RWPE2 (cell line): Measurements from ENCODE around the gene GLA.

Experiments used
- ATAC-seq: fragments of 200-7000 bp; cut with Tn5 transposase; 3 replicates; pipeline ENCODE4 v1.9.1; 2021; ENCODE audit warnings: low read depth
- DNase-seq: peaks from one replicate; pipeline ENCODE4 v3.0.0-alpha.2; 2020; ENCODE audit warnings: low spot score
- H3K27ac ChIP-seq: fragments of 450-650 bp; 2 replicates; pipeline ENCODE4 v1.5.1; 2017; ENCODE audit warnings: mild to moderate bottlenecking; ENCODE audit not compliant: poor library complexity, severe bottlenecking
- H3K27me3 ChIP-seq: fragments of 250-450 bp; sonication (Bioruptor Pico); 2 replicates; pipeline ENCODE4 v1.5.1; 2021; ENCODE audit warnings: mild to moderate bottlenecking, moderate library complexity; ENCODE audit not compliant: insufficient read depth, poor library complexity, severe bottlenecking
- H3K36me3 ChIP-seq: fragments of 250-450 bp; sonication (Bioruptor Pico); 2 replicates; pipeline ENCODE4 v1.5.1; 2020; ENCODE audit warnings: low read depth, mild to moderate bottlenecking, moderate library complexity
- H3K4me1 ChIP-seq: fragments of 250-450 bp; sonication (Bioruptor Pico); 2 replicates; pipeline ENCODE4 v1.5.1; 2021; ENCODE audit warnings: mild to moderate bottlenecking, moderate library complexity; ENCODE audit not compliant: insufficient read depth, poor library complexity, severe bottlenecking
- H3K4me3 ChIP-seq: fragments of 250-450 bp; sonication (Bioruptor Pico); 2 replicates; pipeline ENCODE4 v1.5.1; 2021; ENCODE audit warnings: mild to moderate bottlenecking, moderate library complexity; ENCODE audit not compliant: severe bottlenecking
- H3K9me3 ChIP-seq: fragments of 250-450 bp; sonication (Bioruptor Pico); 2 replicates; pipeline ENCODE4 v1.5.1; 2021; ENCODE audit warnings: mild to moderate bottlenecking, moderate library complexity; ENCODE audit not compliant: severe bottlenecking
- TF ChIP-seq, protein P1 (sequence below): fragments of 450-650 bp; IDR thresholded peaks from one replicate; pipeline ENCODE4 v1.5.1; 2017; ENCODE audit warnings: mild to moderate bottlenecking, moderate library complexity; ENCODE audit not compliant: poor library complexity, severe bottlenecking

Gene GLA

DNA sequence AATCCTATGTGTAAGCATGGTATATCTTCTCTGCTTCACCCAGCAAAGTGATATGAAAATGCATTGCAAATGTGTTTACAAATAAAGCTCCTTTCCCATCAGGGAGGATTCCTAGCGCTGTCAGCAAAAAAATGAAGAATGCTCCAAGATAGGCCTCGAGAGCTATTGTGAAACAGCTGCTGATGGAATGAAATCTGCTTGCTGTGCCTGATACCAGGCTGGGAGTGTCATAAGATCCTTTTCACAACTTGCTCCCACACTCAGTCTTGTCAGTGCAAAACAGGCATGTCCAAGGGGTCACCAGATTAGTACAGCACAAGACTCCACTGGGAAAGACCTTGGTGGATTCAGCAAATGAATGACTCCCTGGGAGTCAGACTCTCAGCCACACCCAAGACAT is 34.4 kb upstream of the GLA start:
- H3K27me3 ChIP-seq, result no peaks in the 10 kb centered on the region
- ATAC-seq (no peak), DNase-seq (no peak)
- H3K27ac ChIP-seq, result no peak overlapping the region
- no peak overlapping the region for H3K4me3 ChIP-seq
- H3K36me3 ChIP-seq, result no peaks in the 10 kb centered on the region
- H3K4me1 ChIP-seq, result no peaks in the 10 kb centered on the region
- no peaks in the 10 kb centered on the region for H3K9me3 ChIP-seq
- TF ChIP-seq, protein P1, sequence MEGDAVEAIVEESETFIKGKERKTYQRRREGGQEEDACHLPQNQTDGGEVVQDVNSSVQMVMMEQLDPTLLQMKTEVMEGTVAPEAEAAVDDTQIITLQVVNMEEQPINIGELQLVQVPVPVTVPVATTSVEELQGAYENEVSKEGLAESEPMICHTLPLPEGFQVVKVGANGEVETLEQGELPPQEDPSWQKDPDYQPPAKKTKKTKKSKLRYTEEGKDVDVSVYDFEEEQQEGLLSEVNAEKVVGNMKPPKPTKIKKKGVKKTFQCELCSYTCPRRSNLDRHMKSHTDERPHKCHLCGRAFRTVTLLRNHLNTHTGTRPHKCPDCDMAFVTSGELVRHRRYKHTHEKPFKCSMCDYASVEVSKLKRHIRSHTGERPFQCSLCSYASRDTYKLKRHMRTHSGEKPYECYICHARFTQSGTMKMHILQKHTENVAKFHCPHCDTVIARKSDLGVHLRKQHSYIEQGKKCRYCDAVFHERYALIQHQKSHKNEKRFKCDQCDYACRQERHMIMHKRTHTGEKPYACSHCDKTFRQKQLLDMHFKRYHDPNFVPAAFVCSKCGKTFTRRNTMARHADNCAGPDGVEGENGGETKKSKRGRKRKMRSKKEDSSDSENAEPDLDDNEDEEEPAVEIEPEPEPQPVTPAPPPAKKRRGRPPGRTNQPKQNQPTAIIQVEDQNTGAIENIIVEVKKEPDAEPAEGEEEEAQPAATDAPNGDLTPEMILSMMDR, result no peak

GRCh38 chrX:101430457-101431078 is 22.8 kb upstream of the GLA start:
- H3K4me3 ChIP-seq, result no peak overlapping the region
- no peaks in the 10 kb centered on the region for H3K36me3 ChIP-seq

GRCh38 chrX:101429934-101430333 is 22.2 kb upstream of the GLA start:
- H3K27ac ChIP-seq, result no peak overlapping the region
- no peak for DNase-seq
- TF ChIP-seq, protein P1, result no peak
- H3K4me1 ChIP-seq, result no peaks in the 10 kb centered on the region
- no peak overlapping the region for H3K4me3 ChIP-seq
- ATAC-seq, result no peak
- no peaks in the 10 kb centered on the region for H3K27me3 ChIP-seq
- no peaks in the 10 kb centered on the region for H3K9me3 ChIP-seq
- no peaks in the 10 kb centered on the region for H3K36me3 ChIP-seq

More at GRCh38 chrX:101430457-101431078, 22.8 kb upstream of the GLA start:
- no peaks in the 10 kb centered on the region for H3K27me3 ChIP-seq
- TF ChIP-seq, protein P1, result no peak
- no peak overlapping the region for H3K27ac ChIP-seq
- ATAC-seq (no peak), DNase-seq (no peak)
- H3K4me1 ChIP-seq, result no peaks in the 10 kb centered on the region
- no peaks in the 10 kb centered on the region for H3K9me3 ChIP-seq

GRCh38 chrX:101427954-101428353 is 20.2 kb upstream of the GLA start:
- no peaks in the 10 kb centered on the region for H3K36me3 ChIP-seq
- DNase-seq (no peak), ATAC-seq (no peak)
- H3K27ac ChIP-seq, result no peak overlapping the region
- no peaks in the 10 kb centered on the region for H3K27me3 ChIP-seq
- no peaks in the 10 kb centered on the region for H3K9me3 ChIP-seq
- TF ChIP-seq, protein P1, result no peak
- no peak overlapping the region for H3K4me3 ChIP-seq
- no peaks in the 10 kb centered on the region for H3K4me1 ChIP-seq

DNA sequence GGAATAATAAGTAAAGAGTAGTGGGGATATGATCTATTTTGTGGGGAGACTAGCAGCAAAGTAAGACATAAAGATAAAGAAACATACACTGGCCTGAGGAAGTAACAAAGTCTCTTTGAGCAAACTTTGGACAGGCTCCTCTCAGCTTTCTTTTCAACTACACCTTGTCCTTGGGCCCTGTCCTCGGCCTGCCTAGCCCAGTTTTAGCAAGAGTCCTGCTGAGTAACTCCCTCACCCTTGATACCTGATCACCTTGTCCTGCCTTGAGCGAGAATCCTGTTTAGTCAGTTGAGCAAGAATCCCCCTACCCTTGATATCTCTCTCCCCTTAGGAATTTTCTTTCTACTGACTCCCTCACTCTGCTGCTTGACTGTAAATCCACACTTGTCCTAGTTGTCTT is 11.8 kb upstream of the GLA start:
- Histone ChIP-seq H3K27me3 (no peaks in the 10 kb centered on the region), H3K36me3 (peaks cover under 1% of the 10 kb centered on the region; the same call in 1 of the 2 replicates), H3K27ac (no peak overlapping the region), H3K4me1 (no peaks in the 10 kb centered on the region), H3K4me3 (no peak overlapping the region), H3K9me3 (no peaks in the 10 kb centered on the region)
- ATAC-seq, result no peak
- DNase-seq, result no peak
- TF ChIP-seq, protein P1, result no peak
